Naive thymus-derived CD8-positive, alpha-beta T cell (primary cell): ENCODE data around the gene CTLA4. TPM values are rescaled to one million over a fixed set of nuclear protein-coding genes. Genes with fewer than 3 reads are reported as not detected.

ENCODE experiments used
- ATAC-seq, 2 donors: fragments of 150-1000 bp; cut with Tn5 transposase in 1 of 2; sonication (Bioruptor Pico), chemical (Tn5 transposase) in 1 of 2; 1 replicate in 1 of 2; 2 replicates in 1 of 2; pipeline ENCODE4 v1.10.0; 2021; ENCODE audit warnings: mild to moderate bottlenecking in 2 of 2, moderate library complexity in 2 of 2
- POLR2A ChIA-PET: fragments of 350-600 bp; sonication (Branson Sonifier 250); formaldehyde crosslinking; loops from one replicate; lab custom pipeline; 2021; ENCODE audit warnings: antibody characterized with exemption; lab: Charles Lee
- DNase-seq, 10 donors: peaks; one replicate each; pipeline versions ENCODE4 v3.0.0 to v3.0.0-alpha.2; 2020 to 2022
- H3K27ac Mint-ChIP-seq, 10 donors: one replicate each; pipeline ENCODE4 v1.8.0; 2020 to 2022; ENCODE audit warnings: mild to moderate bottlenecking in 10 of 10, mixed read lengths in 10 of 10, moderate library complexity in 4 of 10, inconsistent platforms in 1 of 10
- H3K27me3 Mint-ChIP-seq, 5 donors: one replicate each; pipeline ENCODE4 v1.8.0; 2021 to 2022; ENCODE audit warnings: mixed read lengths in 5 of 5
- H3K36me3 Mint-ChIP-seq, 3 donors: one replicate each; pipeline ENCODE4 v1.8.0; 2020 to 2022; ENCODE audit warnings: mixed read lengths in 3 of 3, mild to moderate bottlenecking in 2 of 3, inconsistent platforms in 1 of 3
- H3K4me1 Mint-ChIP-seq, 4 donors: one replicate each; pipeline ENCODE4 v1.8.0; 2021 to 2022; ENCODE audit warnings: mixed read lengths in 4 of 4
- H3K4me3 Mint-ChIP-seq, 10 donors: one replicate each; pipeline ENCODE4 v1.8.0; 2020 to 2022; ENCODE audit warnings: mild to moderate bottlenecking in 10 of 10, mixed read lengths in 10 of 10, moderate library complexity in 6 of 10, inconsistent platforms in 1 of 10
- H3K9me3 Mint-ChIP-seq, 9 donors: one replicate each; pipeline ENCODE4 v1.8.0; 2020 to 2022; ENCODE audit warnings: mixed read lengths in 9 of 9, mild to moderate bottlenecking in 3 of 9, inconsistent platforms in 1 of 9, moderate library complexity in 1 of 9
- polyA plus RNA-seq, 3 donors: library from polyadenylated mRNA; unstranded; fragments of 300-500 nt; fragmentation: Illumina TruSeq; gene quantifications; one replicate each; pipeline ENCODE4 v1.2.3, GENCODE V29; 2021
- total RNA-seq, 8 experiments: library from RNA in 2 of 8; stranded (reverse) in 2 of 8; gene quantifications; one replicate each; pipeline ENCODE4 v1.2.3 and lab custom pipeline; 2021 to 2026

Gene CTLA4
- 1 to 10 TPM; 1.5 to 1.8 TPM for total RNA-seq
- polyA plus RNA-seq, result 1 to 10 TPM; 1.8 to 2.9 (median 2.3) TPM
- total RNA-seq (lab: John Stamatoyannopoulos, UW), result 4.0 to 33.2 (median 7.4) reads per million in 6 experiments

- peak within 1 kb of the TSS; percentile 86 to 96 (median 92) for H3K27ac Mint-ChIP-seq
- peaks cover 34 to 65% (median 62%) of the 10 kb centered on the region in 4 donors for H3K4me1 Mint-ChIP-seq
- peak within 1 kb of the TSS; percentile 70 to 93 (median 82) for H3K4me3 Mint-ChIP-seq
- peaks cover 0 to 8% (median 4%) of the 10 kb centered on the region in 3 donors for H3K36me3 Mint-ChIP-seq
- POLR2A ChIA-PET, result interaction anchor here (1.1 to 2.7 kb wide), 4 partner anchors 9 to 1225 kb away, joined by 3 to 12 read pairs (median 4); no protein-coding TSS in a partner anchor
- ATAC-seq, result peak; percentile 62 to 73
- H3K27me3 Mint-ChIP-seq, result no peaks in the 10 kb centered on the region
- H3K9me3 Mint-ChIP-seq, result peaks cover 0 to 12% (median 3%) of the 10 kb centered on the region in 9 donors
- DNase-seq, result peak in 6 of 10 donors; percentile 12 to 80 (median 55)
Measured at GRCh38 chr2:203867561-203868200, at the start of gene CTLA4. Gene CTLA4 (plus strand): TSS chr2:203867771. CDS start chr2:203867943, 172 bp downstream.

- no peak for DNase-seq
- peaks cover 0 to 30% (median 17%) of the 10 kb centered on the region in 4 donors for H3K4me1 Mint-ChIP-seq
Measured at GRCh38 chr2:203818656-203819055, 48.9 kb upstream of the CTLA4 start.

GRCh38 chr2:203819434-203820133 is 48.0 kb upstream of the CTLA4 start:
- Mint-ChIP-seq H3K4me1 (peaks cover 2 to 28% (median 10%) of the 10 kb centered on the region in 4 donors), H3K27me3 (peaks cover 0 to 11% (median 0%) of the 10 kb centered on the region in 5 donors), H3K9me3 (no peaks in the 10 kb centered on the region), H3K4me3 (no peak overlapping the region), H3K27ac (peak overlapping the region in 1 of 10 donors; percentile 50), H3K36me3 (no peaks in the 10 kb centered on the region)
- no peak for DNase-seq
- POLR2A ChIA-PET, result no interaction called here
- ATAC-seq, result no peak

More at GRCh38 chr2:203818656-203819055, 48.9 kb upstream of the CTLA4 start:
- Mint-ChIP-seq H3K4me3 (no peak overlapping the region), H3K27ac (no peak overlapping the region), H3K27me3 (peaks cover 0 to 11% (median 0%) of the 10 kb centered on the region in 5 donors), H3K36me3 (no peaks in the 10 kb centered on the region), H3K9me3 (no peaks in the 10 kb centered on the region)
- POLR2A ChIA-PET, result no interaction called here
- ATAC-seq, result no peak

GRCh38 chr2:203820969-203821368 is 46.6 kb upstream of the CTLA4 start:
- POLR2A ChIA-PET, result no interaction called here
- Mint-ChIP-seq H3K27me3 (peaks cover 0 to 11% (median 0%) of the 10 kb centered on the region in 5 donors), H3K27ac (peak overlapping the region in 1 of 10 donors; percentile 11), H3K36me3 (no peaks in the 10 kb centered on the region), H3K4me3 (no peak overlapping the region), H3K9me3 (no peaks in the 10 kb centered on the region), H3K4me1 (peaks cover 0 to 23% (median 1%) of the 10 kb centered on the region in 4 donors)
- DNase-seq, result no peak
- no peak for ATAC-seq

GRCh38 chr2:203822240-203822639 is 45.3 kb upstream of the CTLA4 start:
- POLR2A ChIA-PET, result interaction anchor here (0.7 kb wide), 1 partner anchor 115 kb away, joined by 3 read pairs; no protein-coding TSS in a partner anchor
- ATAC-seq, result no peak

GRCh38 chr2:203823173-203823572 is 44.4 kb upstream of the CTLA4 start:
- Mint-ChIP-seq H3K36me3 (no peaks in the 10 kb centered on the region), H3K9me3 (peaks cover 0 to 8% (median 0%) of the 10 kb centered on the region in 9 donors), H3K4me1 (peaks cover 0 to 21% (median 1%) of the 10 kb centered on the region in 4 donors), H3K27ac (no peak overlapping the region), H3K27me3 (peaks cover 0 to 2% (median 0%) of the 10 kb centered on the region in 5 donors), H3K4me3 (no peak overlapping the region)
- no peak for ATAC-seq
- POLR2A ChIA-PET, result no interaction called here
- no peak for DNase-seq

More at GRCh38 chr2:203822240-203822639, 45.3 kb upstream of the CTLA4 start:
- Mint-ChIP-seq H3K27me3 (peaks cover 0 to 3% (median 0%) of the 10 kb centered on the region in 5 donors), H3K4me3 (no peak overlapping the region), H3K36me3 (no peaks in the 10 kb centered on the region), H3K4me1 (peaks cover 0 to 21% (median 1%) of the 10 kb centered on the region in 4 donors), H3K9me3 (peaks cover 0 to 6% (median 0%) of the 10 kb centered on the region in 9 donors), H3K27ac (no peak overlapping the region)
- DNase-seq, result no peak

GRCh38 chr2:203824057-203824456 is 43.5 kb upstream of the CTLA4 start:
- Mint-ChIP-seq H3K27me3 (peaks cover 0 to 2% (median 0%) of the 10 kb centered on the region in 5 donors), H3K4me1 (peaks cover 0 to 21% (median 1%) of the 10 kb centered on the region in 4 donors), H3K27ac (no peak overlapping the region), H3K36me3 (no peaks in the 10 kb centered on the region), H3K4me3 (no peak overlapping the region), H3K9me3 (peaks cover 0 to 8% (median 0%) of the 10 kb centered on the region in 9 donors)
- DNase-seq, result no peak
- POLR2A ChIA-PET, result no interaction called here
- ATAC-seq, result no peak

GRCh38 chr2:203824603-203825002 is 43.0 kb upstream of the CTLA4 start:
- Mint-ChIP-seq H3K4me3 (no peak overlapping the region), H3K9me3 (peaks cover 0 to 8% (median 0%) of the 10 kb centered on the region in 9 donors), H3K36me3 (no peaks in the 10 kb centered on the region), H3K4me1 (peaks cover 0 to 21% (median 1%) of the 10 kb centered on the region in 4 donors), H3K27ac (peak overlapping the region in 1 of 10 donors; percentile 12), H3K27me3 (peaks cover 0 to 2% (median 0%) of the 10 kb centered on the region in 5 donors)
- POLR2A ChIA-PET, result no interaction called here
- no peak for DNase-seq
- ATAC-seq, result no peak

- no peaks in the 10 kb centered on the region for H3K36me3 Mint-ChIP-seq
- ATAC-seq (no peak), DNase-seq (no peak)
- H3K27ac Mint-ChIP-seq, result no peak overlapping the region
- no peak overlapping the region for H3K4me3 Mint-ChIP-seq
- POLR2A ChIA-PET, result no interaction called here
- peaks cover 0 to 2% (median 0%) of the 10 kb centered on the region in 5 donors for H3K27me3 Mint-ChIP-seq
- peaks cover 0 to 16% (median 1%) of the 10 kb centered on the region in 4 donors for H3K4me1 Mint-ChIP-seq
- peaks cover 0 to 8% (median 0%) of the 10 kb centered on the region in 9 donors for H3K9me3 Mint-ChIP-seq
Measured at GRCh38 chr2:203826704-203827103, 40.9 kb upstream of the CTLA4 start.

GRCh38 chr2:203830304-203831055 is 37.1 kb upstream of the CTLA4 start:
- Mint-ChIP-seq H3K27ac (peak overlapping the region in 1 of 10 donors; percentile 28), H3K9me3 (peaks cover 0 to 8% (median 0%) of the 10 kb centered on the region in 9 donors), H3K4me1 (no peaks in the 10 kb centered on the region), H3K36me3 (no peaks in the 10 kb centered on the region), H3K27me3 (no peaks in the 10 kb centered on the region), H3K4me3 (no peak overlapping the region)
- POLR2A ChIA-PET, result no interaction called here
- DNase-seq (no peak), ATAC-seq (no peak)

GRCh38 chr2:203835420-203835819 is 32.2 kb upstream of the CTLA4 start:
- ATAC-seq (no peak), DNase-seq (no peak)
- no peak overlapping the region for H3K27ac Mint-ChIP-seq
- no peak overlapping the region for H3K4me3 Mint-ChIP-seq
- no peaks in the 10 kb centered on the region for H3K36me3 Mint-ChIP-seq
- no peaks in the 10 kb centered on the region for H3K9me3 Mint-ChIP-seq
- peaks cover 0 to 5% (median 1%) of the 10 kb centered on the region in 4 donors for H3K4me1 Mint-ChIP-seq
- peaks cover 0 to 7% (median 0%) of the 10 kb centered on the region in 5 donors for H3K27me3 Mint-ChIP-seq
- POLR2A ChIA-PET, result no interaction called here
